ENCODE data around the gene TBXA2R.

DNA sequence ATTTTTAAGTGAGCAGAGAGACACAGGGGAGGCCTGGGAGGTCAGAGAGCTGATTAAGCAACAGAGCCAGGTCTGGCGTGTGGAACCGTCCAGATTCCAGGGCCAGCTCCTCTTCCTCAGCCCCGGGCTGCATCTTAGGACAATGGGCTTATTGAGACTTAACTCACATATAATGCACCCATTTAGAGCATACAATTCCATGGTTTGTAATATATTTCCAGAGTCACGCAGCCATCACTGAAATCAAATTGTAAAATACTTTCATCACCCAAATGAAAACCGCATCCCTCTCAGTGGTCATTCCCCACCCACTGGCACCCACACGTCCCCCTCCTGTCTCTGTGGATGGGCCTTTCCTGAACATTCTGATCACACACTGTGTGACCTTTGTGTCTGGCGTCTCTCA is 36.1 kb downstream of the TBXA2R start:
- TF ChIP-seq, protein P1, sequence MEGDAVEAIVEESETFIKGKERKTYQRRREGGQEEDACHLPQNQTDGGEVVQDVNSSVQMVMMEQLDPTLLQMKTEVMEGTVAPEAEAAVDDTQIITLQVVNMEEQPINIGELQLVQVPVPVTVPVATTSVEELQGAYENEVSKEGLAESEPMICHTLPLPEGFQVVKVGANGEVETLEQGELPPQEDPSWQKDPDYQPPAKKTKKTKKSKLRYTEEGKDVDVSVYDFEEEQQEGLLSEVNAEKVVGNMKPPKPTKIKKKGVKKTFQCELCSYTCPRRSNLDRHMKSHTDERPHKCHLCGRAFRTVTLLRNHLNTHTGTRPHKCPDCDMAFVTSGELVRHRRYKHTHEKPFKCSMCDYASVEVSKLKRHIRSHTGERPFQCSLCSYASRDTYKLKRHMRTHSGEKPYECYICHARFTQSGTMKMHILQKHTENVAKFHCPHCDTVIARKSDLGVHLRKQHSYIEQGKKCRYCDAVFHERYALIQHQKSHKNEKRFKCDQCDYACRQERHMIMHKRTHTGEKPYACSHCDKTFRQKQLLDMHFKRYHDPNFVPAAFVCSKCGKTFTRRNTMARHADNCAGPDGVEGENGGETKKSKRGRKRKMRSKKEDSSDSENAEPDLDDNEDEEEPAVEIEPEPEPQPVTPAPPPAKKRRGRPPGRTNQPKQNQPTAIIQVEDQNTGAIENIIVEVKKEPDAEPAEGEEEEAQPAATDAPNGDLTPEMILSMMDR (IDR thresholded peaks at IDR 0.05): no peak
- TF ChIP-seq ZFX (IDR thresholded peaks at IDR 0.05; ENCODE audit: borderline replicate concordance): no peak

All from 22Rv1 (cell line).